ENCODE data around the gene CTTN.

DNA sequence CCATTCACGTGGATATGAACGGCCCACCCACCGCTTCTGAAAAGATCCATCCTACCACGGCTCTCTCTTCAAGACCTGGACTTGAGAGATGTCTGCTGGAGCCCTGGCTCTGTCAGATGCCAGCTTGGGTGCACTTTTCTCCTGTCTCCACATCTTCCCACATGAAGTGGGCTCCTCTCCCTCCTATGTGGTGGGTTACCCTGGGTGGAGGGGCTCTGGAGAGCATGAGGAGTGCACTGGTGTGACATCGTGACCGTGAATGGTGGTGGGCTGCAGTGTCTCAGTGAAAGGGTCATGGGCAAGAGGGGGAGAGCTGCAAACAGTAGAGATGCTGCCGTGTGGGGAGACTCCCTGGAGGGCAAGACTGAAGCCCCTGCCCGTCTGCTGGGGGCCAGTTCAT lies 76.4 kb downstream of the CTTN start:
- TF ChIP-seq, protein P1, sequence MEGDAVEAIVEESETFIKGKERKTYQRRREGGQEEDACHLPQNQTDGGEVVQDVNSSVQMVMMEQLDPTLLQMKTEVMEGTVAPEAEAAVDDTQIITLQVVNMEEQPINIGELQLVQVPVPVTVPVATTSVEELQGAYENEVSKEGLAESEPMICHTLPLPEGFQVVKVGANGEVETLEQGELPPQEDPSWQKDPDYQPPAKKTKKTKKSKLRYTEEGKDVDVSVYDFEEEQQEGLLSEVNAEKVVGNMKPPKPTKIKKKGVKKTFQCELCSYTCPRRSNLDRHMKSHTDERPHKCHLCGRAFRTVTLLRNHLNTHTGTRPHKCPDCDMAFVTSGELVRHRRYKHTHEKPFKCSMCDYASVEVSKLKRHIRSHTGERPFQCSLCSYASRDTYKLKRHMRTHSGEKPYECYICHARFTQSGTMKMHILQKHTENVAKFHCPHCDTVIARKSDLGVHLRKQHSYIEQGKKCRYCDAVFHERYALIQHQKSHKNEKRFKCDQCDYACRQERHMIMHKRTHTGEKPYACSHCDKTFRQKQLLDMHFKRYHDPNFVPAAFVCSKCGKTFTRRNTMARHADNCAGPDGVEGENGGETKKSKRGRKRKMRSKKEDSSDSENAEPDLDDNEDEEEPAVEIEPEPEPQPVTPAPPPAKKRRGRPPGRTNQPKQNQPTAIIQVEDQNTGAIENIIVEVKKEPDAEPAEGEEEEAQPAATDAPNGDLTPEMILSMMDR (conservative IDR thresholded peaks at IDR 0.05; ENCODE audit: low read length): no peak
- no peak for TF ChIP-seq EZH2phosphoT487 (IDR thresholded peaks at IDR 0.05; ENCODE audit: borderline replicate concordance, low read depth, low read length)
